OCI-LY1 (cell line): ENCODE data around the gene WIPF3.

Source experiments
- EZH2 ChIP-seq: fragments of 200-600 bp; sonication (generic), shearing (Covaris generic); IDR thresholded peaks from 2 replicates; pipeline ENCODE4 v1.8.0; 2017; ENCODE audit warnings: borderline replicate concordance, mixed run types, mild to moderate bottlenecking, antibody characterized with exemption, low read length, moderate library complexity, mixed read lengths
- TF ChIP-seq, protein P1 (sequence below): fragments of 200-600 bp; sonication (generic), shearing (Covaris generic); IDR thresholded peaks from 2 replicates; pipeline ENCODE4 v1.5.1; 2017; ENCODE audit warnings: mild to moderate bottlenecking, antibody characterized with exemption, low read length, moderate library complexity, mixed read lengths

DNA sequence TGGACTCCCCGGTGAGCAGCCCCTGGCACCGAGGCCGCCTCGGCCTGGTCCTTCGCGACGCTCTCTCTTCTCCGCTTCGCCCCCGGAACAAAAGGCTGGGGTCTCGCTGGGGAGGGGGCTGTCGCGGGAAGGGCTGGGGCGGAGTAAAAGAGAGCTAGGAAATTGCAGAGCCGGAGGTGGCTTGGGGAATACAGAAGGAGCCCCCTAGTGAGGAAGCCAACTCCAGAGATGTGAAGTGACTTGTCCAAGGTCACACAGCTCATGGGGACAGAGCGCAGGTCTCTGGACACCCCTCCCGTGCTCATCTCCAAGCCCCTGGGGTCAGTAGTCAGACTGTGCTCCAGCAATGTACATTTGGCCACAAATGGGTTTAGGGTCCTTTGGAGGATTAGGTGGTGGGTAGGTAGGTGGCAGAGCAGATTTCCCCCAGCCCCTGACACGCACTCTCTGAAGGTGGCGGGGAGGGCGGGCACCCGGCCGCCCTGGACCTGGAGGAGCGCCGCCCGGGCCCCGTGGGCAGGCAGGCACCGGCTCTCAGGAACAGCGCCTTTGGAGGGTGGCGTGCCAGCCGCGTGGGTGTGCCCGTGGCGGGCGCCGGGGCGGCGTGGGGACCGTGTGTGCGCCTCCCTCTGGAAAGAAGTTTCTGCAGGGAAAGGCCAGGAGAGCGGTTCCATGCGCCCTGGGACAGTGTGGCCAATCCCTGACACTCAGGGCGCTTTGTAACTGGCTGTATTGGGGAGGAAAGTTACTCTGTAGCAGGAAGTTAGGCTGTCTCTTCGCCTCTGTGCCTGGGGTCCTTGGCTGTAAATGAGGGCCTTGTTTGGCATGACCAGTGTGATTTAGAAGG, 910 bp downstream of the WIPF3 start:
- TF ChIP-seq, protein P1, sequence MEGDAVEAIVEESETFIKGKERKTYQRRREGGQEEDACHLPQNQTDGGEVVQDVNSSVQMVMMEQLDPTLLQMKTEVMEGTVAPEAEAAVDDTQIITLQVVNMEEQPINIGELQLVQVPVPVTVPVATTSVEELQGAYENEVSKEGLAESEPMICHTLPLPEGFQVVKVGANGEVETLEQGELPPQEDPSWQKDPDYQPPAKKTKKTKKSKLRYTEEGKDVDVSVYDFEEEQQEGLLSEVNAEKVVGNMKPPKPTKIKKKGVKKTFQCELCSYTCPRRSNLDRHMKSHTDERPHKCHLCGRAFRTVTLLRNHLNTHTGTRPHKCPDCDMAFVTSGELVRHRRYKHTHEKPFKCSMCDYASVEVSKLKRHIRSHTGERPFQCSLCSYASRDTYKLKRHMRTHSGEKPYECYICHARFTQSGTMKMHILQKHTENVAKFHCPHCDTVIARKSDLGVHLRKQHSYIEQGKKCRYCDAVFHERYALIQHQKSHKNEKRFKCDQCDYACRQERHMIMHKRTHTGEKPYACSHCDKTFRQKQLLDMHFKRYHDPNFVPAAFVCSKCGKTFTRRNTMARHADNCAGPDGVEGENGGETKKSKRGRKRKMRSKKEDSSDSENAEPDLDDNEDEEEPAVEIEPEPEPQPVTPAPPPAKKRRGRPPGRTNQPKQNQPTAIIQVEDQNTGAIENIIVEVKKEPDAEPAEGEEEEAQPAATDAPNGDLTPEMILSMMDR, result no peak
- TF ChIP-seq EZH2, result no peak
